HFF-Myc (cell line): Measurements from ENCODE around the gene SAMD4A.

ENCODE experiments used
- DNase-seq: peaks from one replicate; pipeline ENCODE4 v3.0.0-alpha.2; 2011; ENCODE audit warnings: low read depth; ENCODE audit errors: extremely low read depth
- H3K4me3 ChIP-seq: replicated peaks from 2 replicates; pipeline ENCODE4 v1.5.1; 2011; ENCODE audit warnings: low read depth, mild to moderate bottlenecking, control low read depth, low read length
- TF ChIP-seq, protein P1 (sequence below): IDR thresholded peaks from 2 replicates; pipeline ENCODE4 v1.5.1; 2012; ENCODE audit warnings: mild to moderate bottlenecking, low read depth, low read length, control low read depth; ENCODE audit errors: missing control alignments

Gene SAMD4A

GRCh38 chr14:54681811-54682261 is 114.9 kb downstream of the SAMD4A start:
- DNase-seq, result peak; percentile 29
- H3K4me3 ChIP-seq, result no peak overlapping the region
- TF ChIP-seq, protein P1, sequence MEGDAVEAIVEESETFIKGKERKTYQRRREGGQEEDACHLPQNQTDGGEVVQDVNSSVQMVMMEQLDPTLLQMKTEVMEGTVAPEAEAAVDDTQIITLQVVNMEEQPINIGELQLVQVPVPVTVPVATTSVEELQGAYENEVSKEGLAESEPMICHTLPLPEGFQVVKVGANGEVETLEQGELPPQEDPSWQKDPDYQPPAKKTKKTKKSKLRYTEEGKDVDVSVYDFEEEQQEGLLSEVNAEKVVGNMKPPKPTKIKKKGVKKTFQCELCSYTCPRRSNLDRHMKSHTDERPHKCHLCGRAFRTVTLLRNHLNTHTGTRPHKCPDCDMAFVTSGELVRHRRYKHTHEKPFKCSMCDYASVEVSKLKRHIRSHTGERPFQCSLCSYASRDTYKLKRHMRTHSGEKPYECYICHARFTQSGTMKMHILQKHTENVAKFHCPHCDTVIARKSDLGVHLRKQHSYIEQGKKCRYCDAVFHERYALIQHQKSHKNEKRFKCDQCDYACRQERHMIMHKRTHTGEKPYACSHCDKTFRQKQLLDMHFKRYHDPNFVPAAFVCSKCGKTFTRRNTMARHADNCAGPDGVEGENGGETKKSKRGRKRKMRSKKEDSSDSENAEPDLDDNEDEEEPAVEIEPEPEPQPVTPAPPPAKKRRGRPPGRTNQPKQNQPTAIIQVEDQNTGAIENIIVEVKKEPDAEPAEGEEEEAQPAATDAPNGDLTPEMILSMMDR, result no peak

DNA sequence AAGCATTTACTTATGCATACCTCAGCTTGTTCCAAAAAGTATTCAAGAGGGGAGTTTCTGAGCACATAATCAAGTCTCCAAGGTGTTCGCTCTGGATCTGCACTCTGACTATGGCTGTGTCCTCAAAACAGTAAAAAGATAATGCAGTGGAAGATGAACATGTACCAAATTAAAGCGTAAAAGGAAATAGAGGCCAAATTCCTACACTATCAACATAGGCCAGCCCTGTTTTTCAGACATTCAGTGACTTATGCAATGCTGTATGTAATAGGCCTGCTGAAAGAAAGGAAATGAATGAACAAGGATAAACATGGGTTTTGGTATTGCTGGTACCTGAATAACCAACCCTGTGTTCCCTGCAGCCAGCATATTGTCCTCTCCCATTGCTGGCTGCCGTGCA is 115.7 kb downstream of the SAMD4A start:
- DNase-seq, result no peak
- TF ChIP-seq, protein P1, result no peak
- H3K4me3 ChIP-seq, result no peak overlapping the region

GRCh38 chr14:54683882-54684794 is 117.2 kb downstream of the SAMD4A start:
- TF ChIP-seq, protein P1, result no peak
- peak; percentile 82 for DNase-seq

DNA sequence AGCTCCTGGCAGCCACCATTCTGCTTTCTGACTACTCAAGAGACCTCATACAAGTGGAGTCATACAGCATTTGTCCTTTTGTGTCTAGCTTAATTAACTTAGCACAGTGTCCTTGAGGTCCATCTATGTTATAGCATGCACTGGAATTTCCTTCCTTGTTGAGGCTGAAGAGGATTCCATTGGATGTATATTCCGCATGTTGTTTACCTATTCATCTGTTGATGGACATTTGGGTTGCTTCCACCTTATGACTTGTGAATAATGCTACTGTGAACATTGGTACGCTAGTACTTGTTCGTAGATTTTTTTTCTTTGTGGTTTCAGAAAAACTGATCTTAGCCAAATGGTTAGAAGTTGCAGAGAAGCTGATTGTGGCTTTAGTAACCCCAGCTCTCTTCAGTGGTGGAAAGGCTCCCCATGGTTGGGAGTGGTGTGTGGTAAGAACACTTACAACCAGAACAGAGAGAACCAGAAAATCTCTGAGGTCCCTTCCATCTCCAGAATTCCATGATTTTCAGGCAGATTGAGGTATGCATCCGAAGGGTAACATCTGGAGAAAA is 118.4 kb downstream of the SAMD4A start:
- TF ChIP-seq, protein P1, result no peak
- no peak for DNase-seq
- no peak overlapping the region for H3K4me3 ChIP-seq

More at GRCh38 chr14:54683882-54684794, 117.2 kb downstream of the SAMD4A start:
- H3K4me3 ChIP-seq, result peak overlapping the region; percentile 26

GRCh38 chr14:54686219-54686870 is 119.4 kb downstream of the SAMD4A start:
- peak; percentile 42 for DNase-seq
- TF ChIP-seq, protein P1, result no peak
- no peak overlapping the region for H3K4me3 ChIP-seq

DNA sequence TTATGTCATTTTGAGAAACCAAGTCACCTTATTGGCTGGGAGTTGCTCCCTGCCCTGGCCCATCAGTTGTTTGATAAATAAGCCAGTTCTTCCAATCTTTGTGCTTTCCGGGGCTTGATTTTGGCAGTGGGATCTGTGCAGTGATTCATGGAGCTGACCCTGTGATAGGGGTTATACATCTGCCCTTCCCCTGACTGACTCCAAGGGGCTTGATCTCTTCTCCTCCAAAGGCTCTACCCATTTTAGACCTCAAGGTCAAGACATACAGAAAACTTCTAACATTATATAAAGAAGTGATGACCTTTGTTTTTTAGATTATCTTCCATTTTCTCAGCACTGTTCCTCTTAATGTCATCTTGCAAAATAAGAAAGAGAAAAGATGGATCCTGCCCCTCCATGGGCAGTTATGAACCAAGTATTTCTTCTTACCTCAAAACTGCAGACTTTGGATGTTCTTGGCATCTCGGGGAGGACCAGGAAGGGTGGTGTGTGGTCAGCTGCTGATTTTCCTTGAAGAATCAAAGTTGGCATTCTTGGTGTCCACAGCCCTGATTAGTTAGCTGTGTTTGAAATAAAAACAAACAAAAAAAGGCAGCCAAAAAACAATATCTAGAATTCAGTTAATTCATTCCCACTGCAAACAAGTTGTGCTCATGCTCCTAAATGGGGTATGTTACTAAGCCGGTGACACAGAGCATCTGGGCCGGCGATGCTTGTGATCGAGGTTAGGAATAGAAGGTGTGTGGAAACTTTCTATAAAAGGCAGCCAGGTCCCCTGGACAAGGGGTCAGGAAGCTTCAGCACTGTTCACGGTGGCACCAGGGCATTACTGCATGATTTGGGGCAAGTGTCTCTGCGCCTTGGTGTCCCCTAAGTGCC is 120.2 kb downstream of the SAMD4A start:
- TF ChIP-seq, protein P1, result no peak
- no peak for DNase-seq
- no peak overlapping the region for H3K4me3 ChIP-seq
